Vagina (tissue), 2 donors: ENCODE results near the gene CARM1.

ENCODE experiments used
- CTCF ChIP-seq, 3 experiments: fragments of 450-650 bp in 2 of 3; fragments of 200-600 bp in 1 of 3; sonication (generic) in 1 of 3; IDR thresholded peaks; one replicate each; pipeline ENCODE4 v1.5.1; 2017 to 2019; ENCODE audit warnings: antibody characterized with exemption in 3 of 3, mild to moderate bottlenecking in 2 of 3, moderate library complexity in 2 of 3
- POLR2AphosphoS5 ChIP-seq, 2 donors: sonication (generic); formaldehyde crosslinking; IDR thresholded peaks; one replicate each; pipeline ENCODE4 v1.9.0; 2017; ENCODE audit warnings: antibody characterized with exemption in 2 of 2, mild to moderate bottlenecking in 2 of 2, low read depth in 1 of 2; ENCODE audit not compliant: insufficient read depth in 1 of 2

GRCh38 chr19:10872546-10873107 is 1.3 kb downstream of the CARM1 start:
- TF ChIP-seq CTCF (IDR thresholded peaks at IDR 0.05): no peak
- no peak for TF ChIP-seq POLR2AphosphoS5 (IDR thresholded peaks at IDR 0.05; ENCODE audit: insufficient read depth in 1 of 2, low read depth in 1 of 2)
